ENCODE data around the gene NHERF2. TPM values are rescaled to one million over a fixed set of nuclear protein-coding genes. Genes with fewer than 3 reads are reported as not detected.

The NHERF2 gene
- total RNA-seq, 4 donors from 2014 or later = 21.5 to 104 (median 30.2) TPM

DNA sequence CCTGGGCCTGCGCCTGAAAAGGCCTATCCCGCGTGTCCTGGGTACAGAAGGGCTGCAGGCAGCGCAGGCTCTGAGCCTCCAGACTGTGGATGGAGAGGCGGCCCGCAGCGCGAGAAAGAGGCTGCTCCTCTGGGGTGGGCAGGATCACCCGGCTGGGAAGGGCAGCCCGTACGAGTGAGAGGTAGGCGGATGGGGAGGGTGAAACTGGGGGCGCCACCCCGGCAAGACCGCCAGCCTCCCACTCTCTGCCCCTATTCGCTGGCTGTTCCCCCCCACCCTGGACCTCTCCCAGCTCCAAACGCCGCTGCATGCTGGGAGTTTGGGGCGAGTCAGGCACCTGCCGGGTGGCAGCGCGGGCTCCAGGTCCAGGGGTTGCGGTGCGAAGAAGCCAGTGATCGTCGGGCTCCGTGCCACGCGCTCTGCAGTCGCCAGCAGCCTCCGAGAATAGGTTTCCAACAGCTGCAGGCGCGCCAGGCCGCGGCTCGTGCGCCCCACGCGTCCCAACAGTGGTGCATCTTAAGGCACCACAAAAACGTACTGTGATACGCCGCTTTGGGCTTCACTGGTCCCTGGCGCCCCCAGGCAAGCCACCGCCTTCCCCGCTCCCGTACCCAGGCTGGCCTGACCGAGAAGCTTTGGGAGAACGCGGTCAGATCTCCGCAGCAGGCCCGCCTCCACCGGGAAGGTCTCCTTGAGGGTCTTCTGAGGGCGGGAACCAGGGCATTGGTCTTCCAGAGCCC is 46.5 kb upstream of the NHERF2 start:
- DNase-seq = peak in 1 of 3 donors; percentile 72
- H3K4me1 ChIP-seq = peaks cover 0 to 53% (median 14%) of the 10 kb centered on the region in 4 donors
- H3K9me3 ChIP-seq = no peaks in the 10 kb centered on the region
- TF ChIP-seq, protein P1, sequence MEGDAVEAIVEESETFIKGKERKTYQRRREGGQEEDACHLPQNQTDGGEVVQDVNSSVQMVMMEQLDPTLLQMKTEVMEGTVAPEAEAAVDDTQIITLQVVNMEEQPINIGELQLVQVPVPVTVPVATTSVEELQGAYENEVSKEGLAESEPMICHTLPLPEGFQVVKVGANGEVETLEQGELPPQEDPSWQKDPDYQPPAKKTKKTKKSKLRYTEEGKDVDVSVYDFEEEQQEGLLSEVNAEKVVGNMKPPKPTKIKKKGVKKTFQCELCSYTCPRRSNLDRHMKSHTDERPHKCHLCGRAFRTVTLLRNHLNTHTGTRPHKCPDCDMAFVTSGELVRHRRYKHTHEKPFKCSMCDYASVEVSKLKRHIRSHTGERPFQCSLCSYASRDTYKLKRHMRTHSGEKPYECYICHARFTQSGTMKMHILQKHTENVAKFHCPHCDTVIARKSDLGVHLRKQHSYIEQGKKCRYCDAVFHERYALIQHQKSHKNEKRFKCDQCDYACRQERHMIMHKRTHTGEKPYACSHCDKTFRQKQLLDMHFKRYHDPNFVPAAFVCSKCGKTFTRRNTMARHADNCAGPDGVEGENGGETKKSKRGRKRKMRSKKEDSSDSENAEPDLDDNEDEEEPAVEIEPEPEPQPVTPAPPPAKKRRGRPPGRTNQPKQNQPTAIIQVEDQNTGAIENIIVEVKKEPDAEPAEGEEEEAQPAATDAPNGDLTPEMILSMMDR (IDR thresholded peaks at IDR 0.05) = no peak
- TF ChIP-seq POLR2A (IDR thresholded peaks at IDR 0.05) = no peak
- peaks cover 0 to 34% (median 0%) of the 10 kb centered on the region in 3 donors for H3K36me3 ChIP-seq
- H3K4me3 ChIP-seq = peak overlapping the region in 2 of 4 donors; percentile 61 to 72
- H3K27ac ChIP-seq = peak overlapping the region in 3 of 4 donors; percentile 77 to 88 (median 88)
- no peaks in the 10 kb centered on the region for H3K27me3 ChIP-seq

DNA sequence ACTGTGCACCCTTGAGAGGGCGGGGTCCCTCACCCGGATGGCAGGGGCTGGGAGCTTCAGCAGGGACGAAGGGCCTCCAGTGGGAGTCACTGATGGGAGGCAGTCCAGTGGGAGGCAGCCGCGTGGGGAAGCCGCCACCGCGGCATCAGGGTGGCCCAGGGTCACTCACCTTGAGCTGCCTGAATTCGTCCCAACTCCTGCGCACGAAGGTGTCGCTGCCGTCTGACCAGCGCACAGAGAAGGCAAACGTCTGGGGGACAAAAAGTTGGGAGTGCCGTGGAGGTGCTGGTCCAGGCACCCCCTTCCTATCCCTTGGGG is 46.0 kb upstream of the NHERF2 start:
- peak overlapping the region in 1 of 4 donors; percentile 61 for H3K4me3 ChIP-seq
- H3K36me3 ChIP-seq = peaks cover 0 to 31% (median 0%) of the 10 kb centered on the region in 3 donors
- H3K27ac ChIP-seq = peak overlapping the region in 2 of 4 donors; percentile 88 to 97
- peaks cover 0 to 58% (median 17%) of the 10 kb centered on the region in 4 donors for H3K4me1 ChIP-seq
- H3K27me3 ChIP-seq = no peaks in the 10 kb centered on the region
- no peaks in the 10 kb centered on the region for H3K9me3 ChIP-seq
- no peak for TF ChIP-seq POLR2A (IDR thresholded peaks at IDR 0.05)
- TF ChIP-seq, protein P1 (IDR thresholded peaks at IDR 0.05) = no peak
- DNase-seq = no peak

DNA sequence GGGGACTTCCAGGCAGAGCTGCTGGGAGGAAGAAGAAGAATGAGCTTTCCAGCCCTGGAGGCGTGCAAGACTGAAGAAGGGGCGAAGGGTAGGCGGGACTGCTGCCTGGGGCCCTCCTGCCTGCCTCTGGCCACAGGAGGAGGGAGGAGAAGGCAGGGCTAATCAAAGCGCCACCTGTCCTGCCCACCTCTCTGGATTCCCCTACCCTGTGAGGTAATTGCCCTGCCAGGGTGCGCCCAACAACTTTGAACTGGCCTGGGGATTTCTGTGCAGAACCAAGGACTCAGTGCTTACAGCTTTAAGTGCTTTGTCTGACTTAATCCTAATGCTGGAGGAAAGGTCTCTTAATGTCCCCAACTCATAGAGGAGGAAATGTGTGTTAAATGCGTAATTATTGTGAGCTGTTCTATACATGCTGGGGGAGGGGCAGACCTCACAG is 45.3 kb upstream of the NHERF2 start, which contains the start of gene NOXO1:
Gene NOXO1 (minus strand): TSS at position 72 of the 439 bp plus-strand sequence. CDS start 290 bp downstream, outside the sequence.
- Histone ChIP-seq H3K9me3 (no peaks in the 10 kb centered on the region), H3K27ac (peak within 1 kb of the TSS in 3 of 4 donors; percentile 37 to 97 (median 88)), H3K4me1 (peaks cover 0 to 65% (median 17%) of the 10 kb centered on the region in 4 donors), H3K36me3 (peaks cover 0 to 31% (median 0%) of the 10 kb centered on the region in 3 donors), H3K4me3 (peak within 1 kb of the TSS in 2 of 4 donors; percentile 61 to 72), H3K27me3 (no peaks in the 10 kb centered on the region)
- TF ChIP-seq, protein P1 (IDR thresholded peaks at IDR 0.05) = no peak
- peak; percentile 10 to 28 for TF ChIP-seq POLR2A (IDR thresholded peaks at IDR 0.05)
- no peak for DNase-seq

DNA sequence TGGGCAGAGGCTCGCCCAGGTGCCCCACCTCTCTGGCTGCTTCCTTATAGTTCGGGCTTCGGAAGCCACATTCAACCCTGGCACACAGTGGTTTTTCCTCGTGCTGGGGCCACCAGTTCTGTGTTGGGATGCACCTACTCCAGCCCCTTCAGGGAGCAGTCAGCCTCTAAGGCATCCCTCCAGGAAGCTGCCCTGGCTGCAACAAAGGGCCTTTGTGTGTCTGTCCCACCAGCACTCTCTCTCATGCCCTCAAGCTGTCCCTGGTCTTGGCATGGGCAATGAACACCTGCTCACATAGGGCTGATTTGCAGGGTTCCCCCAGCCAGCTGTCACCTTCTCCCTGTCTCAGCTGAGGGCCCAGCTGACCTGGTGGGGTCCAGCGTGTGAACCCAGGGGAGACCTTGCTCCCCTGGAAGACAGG is 44.7 kb upstream of the NHERF2 start:
- H3K27me3 ChIP-seq = no peaks in the 10 kb centered on the region
- no peak for TF ChIP-seq POLR2A (IDR thresholded peaks at IDR 0.05)
- TF ChIP-seq, protein P1 (IDR thresholded peaks at IDR 0.05) = no peak
- no peak overlapping the region for H3K4me3 ChIP-seq
- H3K4me1 ChIP-seq = peaks cover 0 to 65% (median 17%) of the 10 kb centered on the region in 4 donors
- H3K36me3 ChIP-seq = peaks cover 0 to 31% (median 0%) of the 10 kb centered on the region in 3 donors
- H3K9me3 ChIP-seq = no peaks in the 10 kb centered on the region
- DNase-seq = no peak
- peak overlapping the region in 3 of 4 donors; percentile 37 to 97 (median 88) for H3K27ac ChIP-seq

DNA sequence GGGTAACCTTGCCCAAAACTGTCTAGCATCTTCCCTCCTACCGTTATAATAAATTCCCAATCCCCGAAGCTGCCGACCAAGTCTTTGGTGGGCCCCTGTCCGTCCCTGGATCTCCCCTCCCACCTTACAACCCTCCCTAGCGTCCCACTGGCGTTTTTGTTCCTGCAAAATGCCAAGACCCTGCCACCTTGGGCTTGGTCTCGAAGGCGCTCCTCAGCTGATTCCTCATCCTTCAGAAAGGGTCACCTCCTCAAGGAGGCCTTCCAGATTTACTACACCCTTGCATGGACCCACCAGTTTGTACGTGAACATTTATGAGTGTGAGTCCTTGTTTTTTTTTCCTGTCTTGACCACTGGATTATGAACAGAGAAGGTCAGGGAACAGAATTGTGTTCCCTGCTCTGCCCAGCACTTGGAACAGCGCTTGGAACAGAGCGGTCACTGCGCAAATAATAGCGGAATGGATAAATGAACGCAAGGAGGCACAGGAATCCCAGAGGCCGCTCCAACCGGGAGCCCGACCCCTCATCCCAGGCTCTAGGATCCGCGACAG is 43.6 kb upstream of the NHERF2 start:
- DNase-seq = no peak
- TF ChIP-seq, protein P1 (IDR thresholded peaks at IDR 0.05) = no peak
- no peak for TF ChIP-seq POLR2A (IDR thresholded peaks at IDR 0.05)
- Histone ChIP-seq H3K9me3 (no peaks in the 10 kb centered on the region), H3K4me3 (peak overlapping the region; percentile 81 to 92 (median 90)), H3K36me3 (peaks cover 0 to 28% (median 0%) of the 10 kb centered on the region in 3 donors), H3K27ac (peak overlapping the region; percentile 76 to 97 (median 87)), H3K27me3 (no peaks in the 10 kb centered on the region), H3K4me1 (peaks cover 0 to 65% (median 17%) of the 10 kb centered on the region in 4 donors)
